H9 (cell line): ENCODE measurements around the gene CCDC78. TPM values are rescaled to one million over a fixed set of nuclear protein-coding genes. Genes with fewer than 3 reads are reported as not detected.

ENCODE experiments used
- DNase-seq: peaks from one replicate; pipeline ENCODE4 v3.0.0-alpha.2; 2017
- H2AFZ ChIP-seq: one replicate; pipeline ENCODE4 v1.6.1; 2013; ENCODE audit warnings: mild to moderate bottlenecking, low read length, control low read depth, moderate library complexity
- H2AK5ac ChIP-seq: 2 replicates; pipeline ENCODE4 v1.6.1; 2013; ENCODE audit warnings: low read length, control low read depth, mixed read lengths; ENCODE audit not compliant: insufficient read length
- H2BK120ac ChIP-seq: one replicate; pipeline ENCODE4 v1.6.1; 2013; ENCODE audit warnings: low read depth, mild to moderate bottlenecking, low read length, control low read depth, inconsistent platforms; ENCODE audit not compliant: poor library complexity, severe bottlenecking
- H2BK12ac ChIP-seq: 2 replicates; pipeline ENCODE4 v1.6.1; 2013; ENCODE audit warnings: low read length, control low read depth, mixed read lengths, low read depth; ENCODE audit not compliant: insufficient read length
- H2BK15ac ChIP-seq: 2 replicates; pipeline ENCODE4 v1.6.1; 2013; ENCODE audit warnings: low read depth, low read length, control low read depth
- H2BK20ac ChIP-seq: one replicate; pipeline ENCODE4 v1.6.1; 2013; ENCODE audit warnings: low read depth, mild to moderate bottlenecking, low read length, control low read depth, inconsistent platforms; ENCODE audit not compliant: poor library complexity, severe bottlenecking
- H2BK5ac ChIP-seq: 2 replicates; pipeline ENCODE4 v1.6.1; 2013; ENCODE audit warnings: low read length, control low read depth, mixed read lengths; ENCODE audit not compliant: insufficient read length
- H3K14ac ChIP-seq: 2 replicates; pipeline ENCODE4 v1.6.1; 2013; ENCODE audit warnings: low read length, control low read depth; ENCODE audit not compliant: insufficient read depth
- H3K18ac ChIP-seq: 2 replicates; pipeline ENCODE4 v1.6.1; 2013; ENCODE audit warnings: low read depth, mild to moderate bottlenecking, mixed read lengths, low read length, control low read depth; ENCODE audit not compliant: insufficient read length
- H3K23ac ChIP-seq: 2 replicates; pipeline ENCODE4 v1.6.1; 2013; ENCODE audit warnings: low read length, control low read depth, mixed read lengths, low read depth; ENCODE audit not compliant: insufficient read length
- H3K23me2 ChIP-seq: 2 replicates; pipeline ENCODE4 v1.6.1; 2013; ENCODE audit warnings: low read depth, mild to moderate bottlenecking, mixed read lengths, low read length, control low read depth; ENCODE audit not compliant: insufficient read length, poor library complexity, severe bottlenecking
- H3K27ac ChIP-seq: 2 replicates; pipeline ENCODE4 v1.5.1; 2013; ENCODE audit warnings: low read length, control low read depth, mixed read lengths, low read depth; ENCODE audit not compliant: insufficient read length
- H3K27me3 ChIP-seq: 2 replicates; pipeline ENCODE4 v1.6.1; 2013; ENCODE audit warnings: low read length, control low read depth, inconsistent platforms; ENCODE audit not compliant: insufficient read depth
- H3K4ac ChIP-seq: 2 replicates; pipeline ENCODE4 v1.6.1; 2013; ENCODE audit warnings: low read depth, mild to moderate bottlenecking, control low read depth, inconsistent platforms, low read length, moderate library complexity
- H3K4me1 ChIP-seq: 2 replicates; pipeline ENCODE4 v1.6.1; 2013; ENCODE audit warnings: low read length, control low read depth, inconsistent platforms; ENCODE audit not compliant: insufficient read depth
- H3K4me2 ChIP-seq: 2 replicates; pipeline ENCODE4 v1.6.1; 2013; ENCODE audit warnings: low read length, control low read depth, mixed read lengths; ENCODE audit not compliant: insufficient read length, insufficient read depth
- H3K56ac ChIP-seq: 2 replicates; pipeline ENCODE4 v1.6.1; 2013; ENCODE audit warnings: low read depth, mild to moderate bottlenecking, mixed read lengths, low read length, control low read depth; ENCODE audit not compliant: insufficient read length
- H3K79me1 ChIP-seq: 2 replicates; pipeline ENCODE4 v1.6.1; 2013; ENCODE audit warnings: low read depth, mild to moderate bottlenecking, moderate library complexity, low read length, control low read depth, inconsistent platforms; ENCODE audit not compliant: insufficient read depth, poor library complexity, severe bottlenecking
- H3K79me2 ChIP-seq: 2 replicates; pipeline ENCODE4 v1.6.1; 2013; ENCODE audit warnings: low read length, control low read depth, inconsistent platforms; ENCODE audit not compliant: insufficient read depth
- H3K9ac ChIP-seq: 2 replicates; pipeline ENCODE4 v1.6.1; 2013; ENCODE audit warnings: low read length, control low read depth, mixed read lengths; ENCODE audit not compliant: insufficient read length; ENCODE audit errors: extremely low read depth
- H3K9me3 ChIP-seq: one replicate; pipeline ENCODE4 v1.6.1; 2013; ENCODE audit warnings: low read depth, low read length, inconsistent platforms; ENCODE audit not compliant: control insufficient read depth
- H3T11ph ChIP-seq: one replicate; pipeline ENCODE4 v1.6.1; 2013; ENCODE audit warnings: mild to moderate bottlenecking, low read length, control low read depth, inconsistent platforms
- H4K20me1 ChIP-seq: one replicate; pipeline ENCODE4 v1.6.1; 2013; ENCODE audit not compliant: control insufficient read depth, insufficient read length, insufficient read depth
- H4K5ac ChIP-seq: 2 replicates; pipeline ENCODE4 v1.6.1; 2013; ENCODE audit warnings: low read depth, mild to moderate bottlenecking, mixed read lengths, low read length, control low read depth; ENCODE audit not compliant: insufficient read length
- H4K8ac ChIP-seq: replicated peaks from 2 replicates; pipeline ENCODE4 v1.6.1; 2013; ENCODE audit warnings: low read length, control low read depth, mixed read lengths, low read depth; ENCODE audit not compliant: insufficient read length
- H4K91ac ChIP-seq: 2 replicates; pipeline ENCODE4 v1.6.1; 2013; ENCODE audit warnings: low read depth, mild to moderate bottlenecking, moderate library complexity, mixed read lengths, low read length, control low read depth; ENCODE audit not compliant: insufficient read length
- H3K27ac Mint-ChIP-seq, 3 experiments: 2 replicates in 2 of 3; 3 replicates in 1 of 3; pipeline ENCODE4 v1.8.0; 2020 to 2021; ENCODE audit warnings: mixed read lengths in 3 of 3, mild to moderate bottlenecking in 1 of 3, moderate library complexity in 1 of 3
- H3K27me3 Mint-ChIP-seq: 2 replicates; pipeline ENCODE4 v1.8.0; 2021; ENCODE audit warnings: low read depth, mild to moderate bottlenecking, moderate library complexity, mixed read lengths
- H3K36me3 Mint-ChIP-seq, 3 experiments: 2 replicates in 2 of 3; 3 replicates in 1 of 3; pipeline ENCODE4 v1.8.0; 2020 to 2021; ENCODE audit warnings: low read depth in 3 of 3, mixed read lengths in 3 of 3; ENCODE audit not compliant: insufficient read depth in 1 of 3
- H3K4me1 Mint-ChIP-seq, 2 experiments: 2 replicates each; pipeline ENCODE4 v1.8.0; 2020; ENCODE audit warnings: mixed read lengths in 2 of 2
- H3K4me3 Mint-ChIP-seq, 2 experiments: 2 replicates in 1 of 2; 3 replicates in 1 of 2; pipeline ENCODE4 v1.8.0; 2020 to 2021; ENCODE audit warnings: mild to moderate bottlenecking in 2 of 2, mixed read lengths in 2 of 2, moderate library complexity in 1 of 2
- H3K9me3 Mint-ChIP-seq, 2 experiments: 2 replicates in 1 of 2; 3 replicates in 1 of 2; pipeline ENCODE4 v1.8.0; 2020; ENCODE audit warnings: mild to moderate bottlenecking in 2 of 2, mixed read lengths in 2 of 2, moderate library complexity in 1 of 2
- WGBS: extraction: QIAGEN DNeasy Blood & Tissue Kit; methylation state at CpG from one replicate; pipeline ENCODE4 v1.1.7; 2013; ENCODE audit warnings: missing lambda C conversion rate, low lambda C conversion rate, mixed read lengths; ENCODE audit not compliant: insufficient read length; ENCODE audit errors: extremely low coverage; 5-methylcytosine and 5-hydroxymethylcytosine counted together
- total RNA-seq: library from RNA; stranded (reverse); gene quantifications from 2 replicates; pipeline ENCODE4 v1.2.1, GENCODE V29; 2021
- TF ChIP-seq, protein P1 (sequence below): fragments of 200-600 bp; sonication (generic); conservative IDR thresholded peaks from 3 replicates; pipeline ENCODE4 v1.8.0; 2021; ENCODE audit warnings: antibody characterized with exemption, mild to moderate bottlenecking

The CCDC78 gene
- total RNA-seq, 1 experiment from 2014 or later, result 12.1 TPM

DNA sequence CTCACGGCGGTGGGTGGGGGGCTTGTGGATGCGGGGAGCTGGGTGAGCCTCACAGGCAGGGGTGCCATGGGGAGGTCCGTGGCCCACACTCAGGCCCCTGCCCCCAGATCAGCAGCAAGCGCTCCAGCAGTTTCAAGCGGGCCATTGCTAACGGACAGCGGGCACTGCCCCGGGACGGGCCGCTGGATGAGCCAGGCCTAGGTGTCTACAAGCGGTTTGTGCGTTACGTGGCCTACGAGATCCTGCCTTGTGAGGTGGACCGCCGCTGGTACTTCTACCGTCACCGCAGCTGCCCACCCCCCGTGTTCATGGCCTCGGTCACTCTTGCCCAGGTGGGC lies 49.7 kb downstream of the CCDC78 start:
- Mint-ChIP-seq H3K4me1 (peaks cover 16 to 29% of the 10 kb centered on the region in 2 experiments), H3K9me3 (no peaks in the 10 kb centered on the region), H3K4me3 (no peak overlapping the region), H3K27ac (no peak overlapping the region), H3K27me3 (peaks cover 3% of the 10 kb centered on the region; the same call in 1 of the 2 replicates), H3K36me3 (peaks cover 9 to 19% (median 12%) of the 10 kb centered on the region in 3 experiments; a peak in 6 of 7 replicates)
- H4K20me1 ChIP-seq, result no peaks in the 10 kb centered on the region
- H3K56ac ChIP-seq, result no peak overlapping the region
- H2BK120ac ChIP-seq, result no peak overlapping the region
- no peak for DNase-seq
- H3K79me2 ChIP-seq, result no peaks in the 10 kb centered on the region
- no peak overlapping the region for H3T11ph ChIP-seq
- no peaks in the 10 kb centered on the region for H3K4me1 ChIP-seq
- no peak overlapping the region for H2BK20ac ChIP-seq
- no peak overlapping the region for H4K8ac ChIP-seq
- H2BK15ac ChIP-seq, result no peak overlapping the region
- no peak overlapping the region for H2AK5ac ChIP-seq
- H2BK12ac ChIP-seq, result no peak overlapping the region
- H3K18ac ChIP-seq, result no peak overlapping the region
- peaks cover 15% of the 10 kb centered on the region for H3K23me2 ChIP-seq
- H3K27me3 ChIP-seq, result no peaks in the 10 kb centered on the region
- no peak overlapping the region for H3K4ac ChIP-seq
- WGBS, result no CpG with 5 or more reads among the region's 21 CpGs
- no peak overlapping the region for H4K91ac ChIP-seq
- no peak overlapping the region for H2BK5ac ChIP-seq
- H2AFZ ChIP-seq, result no peak overlapping the region
- H3K9ac ChIP-seq, result no peak overlapping the region
- no peaks in the 10 kb centered on the region for H3K9me3 ChIP-seq
- TF ChIP-seq, protein P1, sequence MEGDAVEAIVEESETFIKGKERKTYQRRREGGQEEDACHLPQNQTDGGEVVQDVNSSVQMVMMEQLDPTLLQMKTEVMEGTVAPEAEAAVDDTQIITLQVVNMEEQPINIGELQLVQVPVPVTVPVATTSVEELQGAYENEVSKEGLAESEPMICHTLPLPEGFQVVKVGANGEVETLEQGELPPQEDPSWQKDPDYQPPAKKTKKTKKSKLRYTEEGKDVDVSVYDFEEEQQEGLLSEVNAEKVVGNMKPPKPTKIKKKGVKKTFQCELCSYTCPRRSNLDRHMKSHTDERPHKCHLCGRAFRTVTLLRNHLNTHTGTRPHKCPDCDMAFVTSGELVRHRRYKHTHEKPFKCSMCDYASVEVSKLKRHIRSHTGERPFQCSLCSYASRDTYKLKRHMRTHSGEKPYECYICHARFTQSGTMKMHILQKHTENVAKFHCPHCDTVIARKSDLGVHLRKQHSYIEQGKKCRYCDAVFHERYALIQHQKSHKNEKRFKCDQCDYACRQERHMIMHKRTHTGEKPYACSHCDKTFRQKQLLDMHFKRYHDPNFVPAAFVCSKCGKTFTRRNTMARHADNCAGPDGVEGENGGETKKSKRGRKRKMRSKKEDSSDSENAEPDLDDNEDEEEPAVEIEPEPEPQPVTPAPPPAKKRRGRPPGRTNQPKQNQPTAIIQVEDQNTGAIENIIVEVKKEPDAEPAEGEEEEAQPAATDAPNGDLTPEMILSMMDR, result no peak
- no peak overlapping the region for H3K27ac ChIP-seq
- H3K4me2 ChIP-seq, result no peak overlapping the region
- no peak overlapping the region for H4K5ac ChIP-seq
- no peaks in the 10 kb centered on the region for H3K79me1 ChIP-seq
- no peak overlapping the region for H3K14ac ChIP-seq
- no peak overlapping the region for H3K23ac ChIP-seq
